AG04450 (cell line): Measurements from ENCODE around the gene CCDC136. TPM values are rescaled to one million over a fixed set of nuclear protein-coding genes. Genes with fewer than 3 reads are reported as not detected.
A peak's percentile ranks its signal among the peaks of the same experiment; 100 is the strongest.

Experiments
- CTCF ChIA-PET: fragments of 300-600, 350-600 bp; formaldehyde crosslinking; extraction: SDS; loops from one replicate; lab custom pipeline; 2022; ENCODE audit warnings: antibody characterized with exemption, inconsistent platforms; lab: Charles Lee
- POLR2A ChIA-PET: fragments of 350-600 bp; formaldehyde crosslinking; extraction: SDS; loops from one replicate; lab custom pipeline; 2021; ENCODE audit warnings: antibody characterized with exemption, inconsistent platforms; lab: Yijun Ruan, JAX
- DNase-seq: peaks from one replicate; pipeline ENCODE4 v3.0.0-alpha.2; 2011; ENCODE audit warnings: low read depth, low spot score
- H3K27ac ChIP-seq: one replicate; pipeline ENCODE4 v1.5.1; 2012; ENCODE audit warnings: low read depth, low read length, control low read depth
- H3K27me3 ChIP-seq: one replicate; pipeline ENCODE4 v1.6.0; 2012; ENCODE audit warnings: low read length; ENCODE audit not compliant: control insufficient read depth, insufficient read depth
- H3K4me3 ChIP-seq: 2 replicates; pipeline ENCODE4 v1.5.1; 2011; ENCODE audit warnings: mild to moderate bottlenecking, low read depth, low read length, control low read depth
- H3K9me3 ChIP-seq: 2 replicates; pipeline ENCODE4 v1.5.1; 2012; ENCODE audit warnings: low read length; ENCODE audit not compliant: control insufficient read depth, insufficient read depth
- polyA plus RNA-seq: library from polyadenylated mRNA; depleted of rRNA; stranded (reverse); fragments of >200 nt; gene quantifications from 2 replicates; pipeline ENCODE4 v1.2.3, GENCODE V29; 2011
- TF ChIP-seq, protein P1 (sequence below): IDR thresholded peaks from 2 replicates; pipeline ENCODE4 v1.5.1; 2011; ENCODE audit warnings: low read depth, low read length, control low read depth, inconsistent platforms

CCDC136 gene
- polyA plus RNA-seq, 1 experiment: 19.7 TPM

- Histone ChIP-seq H3K4me3 (no peak overlapping the region), H3K27ac (no peak overlapping the region), H3K27me3 (no peaks in the 10 kb centered on the region), H3K9me3 (no peaks in the 10 kb centered on the region; the same call in 1 of the 2 replicates)
- DNase-seq: no peak
- TF ChIP-seq, protein P1, sequence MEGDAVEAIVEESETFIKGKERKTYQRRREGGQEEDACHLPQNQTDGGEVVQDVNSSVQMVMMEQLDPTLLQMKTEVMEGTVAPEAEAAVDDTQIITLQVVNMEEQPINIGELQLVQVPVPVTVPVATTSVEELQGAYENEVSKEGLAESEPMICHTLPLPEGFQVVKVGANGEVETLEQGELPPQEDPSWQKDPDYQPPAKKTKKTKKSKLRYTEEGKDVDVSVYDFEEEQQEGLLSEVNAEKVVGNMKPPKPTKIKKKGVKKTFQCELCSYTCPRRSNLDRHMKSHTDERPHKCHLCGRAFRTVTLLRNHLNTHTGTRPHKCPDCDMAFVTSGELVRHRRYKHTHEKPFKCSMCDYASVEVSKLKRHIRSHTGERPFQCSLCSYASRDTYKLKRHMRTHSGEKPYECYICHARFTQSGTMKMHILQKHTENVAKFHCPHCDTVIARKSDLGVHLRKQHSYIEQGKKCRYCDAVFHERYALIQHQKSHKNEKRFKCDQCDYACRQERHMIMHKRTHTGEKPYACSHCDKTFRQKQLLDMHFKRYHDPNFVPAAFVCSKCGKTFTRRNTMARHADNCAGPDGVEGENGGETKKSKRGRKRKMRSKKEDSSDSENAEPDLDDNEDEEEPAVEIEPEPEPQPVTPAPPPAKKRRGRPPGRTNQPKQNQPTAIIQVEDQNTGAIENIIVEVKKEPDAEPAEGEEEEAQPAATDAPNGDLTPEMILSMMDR: no peak
- ChIA-PET CTCF (no interaction called here), POLR2A (no interaction called here)
Measured at GRCh38 chr7:128849804-128850490, 58.2 kb downstream of the CCDC136 start.

DNA sequence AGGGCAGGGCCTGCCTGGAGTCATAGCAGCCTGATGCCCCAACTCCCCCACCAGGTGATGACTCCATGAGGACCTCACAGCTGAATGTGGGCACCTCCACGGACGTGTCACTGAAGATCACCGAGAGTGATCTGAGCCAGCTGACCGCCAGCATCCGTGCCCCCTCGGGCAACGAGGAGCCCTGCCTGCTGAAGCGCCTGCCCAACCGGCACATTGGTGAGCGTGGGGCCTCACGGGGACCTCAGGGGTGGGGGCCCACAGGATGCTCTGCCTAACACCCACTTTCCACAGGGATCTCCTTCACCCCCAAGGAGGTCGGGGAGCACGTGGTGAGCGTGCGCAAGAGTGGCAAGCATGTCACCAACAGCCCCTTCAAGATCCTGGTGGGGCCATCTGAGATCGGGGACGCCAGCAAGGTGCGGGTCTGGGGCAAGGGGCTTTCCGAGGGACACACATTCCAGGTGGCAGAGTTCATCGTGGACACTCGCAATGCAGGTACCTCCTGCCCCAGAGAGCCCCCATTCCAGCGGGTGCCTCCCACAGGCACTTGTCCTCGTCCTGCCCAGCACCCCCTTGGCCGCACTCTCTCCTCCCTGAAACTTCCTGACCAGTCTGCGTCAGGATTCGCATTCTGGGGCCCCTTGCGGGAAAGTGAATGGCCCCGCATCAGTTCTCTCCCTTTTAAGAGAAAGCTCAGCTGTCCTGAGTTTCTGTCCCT is 60.9 kb downstream of the CCDC136 start:
- DNase-seq: no peak
- Histone ChIP-seq H3K4me3 (no peak overlapping the region), H3K27me3 (no peaks in the 10 kb centered on the region), H3K27ac (no peak overlapping the region), H3K9me3 (no peaks in the 10 kb centered on the region; the same call in 1 of the 2 replicates)
- TF ChIP-seq, protein P1: no peak
- ChIA-PET POLR2A (no interaction called here), CTCF (no interaction called here)

DNA sequence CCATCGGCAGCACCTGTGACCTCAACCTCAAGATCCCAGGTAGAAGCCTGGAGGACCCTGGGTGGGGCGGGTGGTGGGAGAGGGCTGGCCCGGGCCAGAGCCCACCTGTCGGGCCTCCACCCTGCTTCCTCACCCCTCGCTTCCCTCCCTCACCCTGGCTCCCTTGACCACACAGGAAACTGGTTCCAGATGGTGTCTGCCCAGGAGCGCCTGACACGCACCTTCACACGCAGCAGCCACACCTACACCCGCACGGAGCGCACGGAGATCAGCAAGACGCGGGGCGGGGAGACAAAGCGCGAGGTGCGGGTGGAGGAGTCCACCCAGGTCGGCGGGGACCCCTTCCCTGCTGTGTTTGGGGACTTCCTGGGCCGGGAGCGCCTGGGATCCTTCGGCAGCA is 62.0 kb downstream of the CCDC136 start:
- ChIA-PET POLR2A (no interaction called here), CTCF (no interaction called here)
- Histone ChIP-seq H3K4me3 (no peak overlapping the region), H3K27me3 (no peaks in the 10 kb centered on the region), H3K9me3 (no peaks in the 10 kb centered on the region; the same call in 1 of the 2 replicates), H3K27ac (peak overlapping the region; percentile 11)
- TF ChIP-seq, protein P1: no peak
- no peak for DNase-seq

DNA sequence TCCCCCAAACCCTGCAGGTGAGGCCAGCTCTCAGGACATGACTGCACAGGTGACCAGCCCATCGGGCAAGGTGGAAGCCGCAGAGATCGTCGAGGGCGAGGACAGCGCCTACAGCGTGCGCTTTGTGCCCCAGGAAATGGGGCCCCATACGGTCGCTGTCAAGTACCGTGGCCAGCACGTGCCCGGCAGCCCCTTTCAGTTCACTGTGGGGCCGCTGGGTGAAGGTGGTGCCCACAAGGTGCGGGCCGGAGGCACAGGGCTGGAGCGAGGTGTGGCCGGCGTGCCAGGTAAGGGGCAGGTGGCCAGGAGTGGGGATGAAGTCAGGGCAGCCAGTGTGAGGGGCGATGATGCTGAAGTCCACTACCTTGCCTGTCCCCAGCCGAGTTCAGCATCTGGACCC is 62.6 kb downstream of the CCDC136 start:
- POLR2A ChIA-PET: no interaction called here
- TF ChIP-seq, protein P1: no peak
- DNase-seq: no peak
- Histone ChIP-seq H3K9me3 (no peaks in the 10 kb centered on the region; the same call in 1 of the 2 replicates), H3K27ac (no peak overlapping the region), H3K4me3 (no peak overlapping the region), H3K27me3 (no peaks in the 10 kb centered on the region)
- CTCF ChIA-PET: no interaction called here

- no peak for DNase-seq
- CTCF ChIA-PET: no interaction called here
- Histone ChIP-seq H3K4me3 (no peak overlapping the region), H3K9me3 (no peaks in the 10 kb centered on the region; the same call in 1 of the 2 replicates), H3K27me3 (no peaks in the 10 kb centered on the region), H3K27ac (no peak overlapping the region)
- POLR2A ChIA-PET: interaction anchor here (1.5 kb wide), 1 partner anchor 22 kb away, joined by 3 read pairs; no protein-coding TSS in a partner anchor
- TF ChIP-seq, protein P1: no peak
Measured at GRCh38 chr7:128855559-128855958, 63.8 kb downstream of the CCDC136 start.
